NCI-H460 (cell line): ENCODE measurements around the gene CNGB1. TPM values are rescaled to one million over a fixed set of nuclear protein-coding genes. Genes with fewer than 3 reads are reported as not detected.
A peak's percentile ranks its signal among the peaks of the same experiment; 100 is the strongest.
"Not testable (repeated sequence)": the region's sequence is repeated elsewhere in the genome, so short reads cannot be mapped to it uniquely, and the experiment has no call there.

ENCODE experiments used
- DNase-seq: peaks from one replicate; pipeline ENCODE4 v3.0.0-alpha.2; 2016; ENCODE audit warnings: low read depth; ENCODE audit errors: extremely low read depth
- polyA plus RNA-seq: library from polyadenylated mRNA; depleted of rRNA; stranded (reverse); fragments of >200 nt; gene quantifications from 2 replicates; pipeline ENCODE4 v1.2.3, GENCODE V29; 2014; cell fraction: nucleus; rRNA removed
- total RNA-seq: library from RNA; depleted of rRNA; stranded (reverse); fragments of >200 nt; shearing (Covaris generic); gene quantifications from 2 replicates; pipeline ENCODE4 v1.2.3, GENCODE V29; 2014; rRNA removed

Gene CNGB1
- not detected in 2 replicates for total RNA-seq
- polyA plus RNA-seq, result not detected in 2 replicates

DNA sequence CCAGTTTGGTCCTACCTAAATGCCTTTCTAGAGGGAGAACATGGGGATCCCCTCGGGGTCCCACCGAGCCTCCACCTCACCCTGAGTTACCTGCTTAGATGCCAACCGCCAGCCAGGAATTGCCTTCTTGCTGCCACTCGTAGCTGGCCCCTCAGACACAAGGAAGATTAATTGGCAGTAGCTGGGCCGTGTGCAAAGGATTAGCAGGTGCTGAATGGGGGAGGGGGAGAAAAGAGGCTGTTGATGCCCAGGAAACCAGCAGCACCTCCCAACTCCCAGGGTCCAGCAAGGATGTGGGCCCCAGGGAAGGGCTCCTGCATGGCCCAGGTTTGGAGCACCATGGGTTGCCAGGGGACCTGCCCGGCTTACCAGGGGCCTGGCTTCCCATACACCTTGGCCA is at the start of gene CNGB1:
TSS of gene CNGB1 (minus strand) at position 159 of the 400 bp plus-strand sequence. CDS start 3,842 bp downstream, outside the sequence.
- no peak for DNase-seq

GRCh38 chr16:58019866-58020538 is 49.1 kb upstream of the CNGB1 start:
- DNase-seq, result no peak

GRCh38 chr16:58018803-58019202 is 47.9 kb upstream of the CNGB1 start:
- no peak for DNase-seq

DNA sequence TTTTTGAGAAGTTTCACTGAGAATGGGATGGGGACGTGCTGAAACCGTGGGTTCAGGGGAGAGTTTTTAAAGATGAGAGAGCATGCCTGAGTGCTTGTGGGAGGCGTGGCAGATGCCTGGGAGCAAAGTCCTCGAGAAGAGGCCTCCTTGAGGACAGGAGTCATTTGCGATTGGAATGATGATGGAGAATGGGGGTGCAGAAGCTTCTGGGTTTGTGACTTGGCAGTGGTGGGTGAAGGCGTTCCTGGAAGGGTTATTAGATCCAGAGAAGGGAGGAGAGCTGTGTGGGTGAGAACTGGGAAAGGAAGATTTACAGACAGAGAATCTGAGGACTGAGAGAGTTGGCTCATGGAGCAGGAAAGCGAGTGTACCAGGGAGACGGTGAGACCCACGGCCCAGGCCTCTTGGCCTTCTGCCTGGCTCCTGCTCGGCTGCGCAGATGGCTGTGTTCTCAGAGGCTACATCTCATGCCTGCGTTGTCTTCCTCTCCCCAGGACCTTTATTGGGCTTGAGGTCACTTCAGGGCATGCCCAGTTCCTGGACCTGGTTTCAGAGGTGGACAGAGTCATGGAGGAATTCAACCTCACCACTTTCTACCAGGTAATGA is 46.0 kb upstream of the CNGB1 start:
- no peak for DNase-seq

DNA sequence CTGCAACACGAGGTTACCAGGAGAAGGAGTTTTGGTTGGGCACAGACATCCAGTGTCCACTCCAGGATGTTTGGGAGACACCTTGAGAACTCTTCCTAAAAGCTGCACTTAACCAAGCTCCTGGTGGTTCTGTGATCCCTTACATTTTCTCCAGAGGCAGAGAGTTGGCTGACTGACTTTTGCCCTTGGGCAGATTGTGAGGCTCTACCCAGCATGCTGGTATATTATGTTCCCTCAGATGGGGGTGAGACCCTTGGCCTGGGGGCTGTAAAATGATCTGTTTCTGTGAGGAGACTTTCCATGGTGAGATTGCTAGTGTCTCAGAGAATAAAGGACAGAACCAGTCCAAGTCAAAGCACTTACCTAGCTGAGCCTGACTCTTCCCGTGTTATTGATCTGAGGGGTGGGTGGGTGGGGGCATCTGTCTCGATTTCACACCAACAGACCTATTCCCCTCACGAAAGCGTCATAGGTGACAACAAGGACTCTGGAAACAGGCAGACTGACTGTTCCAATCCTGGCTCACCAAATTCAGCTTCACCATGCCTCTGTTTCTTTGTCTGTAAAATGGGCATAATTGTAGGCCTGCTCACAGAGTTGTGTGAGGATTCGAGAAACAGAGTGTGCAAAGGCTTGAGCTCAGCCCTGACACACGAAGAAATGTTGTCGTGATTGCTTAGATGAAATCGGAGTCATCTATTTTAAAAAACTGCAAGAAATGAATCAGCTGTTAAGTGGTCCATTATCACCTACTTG is 42.5 kb upstream of the CNGB1 start:
- DNase-seq, result no peak

DNA sequence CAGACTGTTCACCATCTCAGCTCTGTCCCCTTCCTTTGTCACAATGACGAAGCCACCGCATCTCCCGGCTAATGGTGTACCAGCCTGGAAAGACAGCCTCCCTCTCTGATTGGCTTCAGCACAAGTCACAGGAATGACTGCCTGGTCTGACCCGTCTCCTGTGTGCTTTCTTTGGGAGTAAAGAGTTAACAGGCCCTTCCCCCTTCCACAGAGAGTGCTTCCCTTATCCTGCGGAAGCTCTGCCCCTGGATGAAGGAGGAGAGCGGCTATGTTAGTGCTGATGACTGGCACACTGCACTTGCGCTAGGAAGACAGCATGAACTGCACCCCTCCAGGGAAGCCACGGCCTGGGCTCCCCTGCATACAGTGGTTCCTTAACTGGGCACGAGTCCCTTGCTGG is 41.6 kb upstream of the CNGB1 start:
- no peak for DNase-seq

DNA sequence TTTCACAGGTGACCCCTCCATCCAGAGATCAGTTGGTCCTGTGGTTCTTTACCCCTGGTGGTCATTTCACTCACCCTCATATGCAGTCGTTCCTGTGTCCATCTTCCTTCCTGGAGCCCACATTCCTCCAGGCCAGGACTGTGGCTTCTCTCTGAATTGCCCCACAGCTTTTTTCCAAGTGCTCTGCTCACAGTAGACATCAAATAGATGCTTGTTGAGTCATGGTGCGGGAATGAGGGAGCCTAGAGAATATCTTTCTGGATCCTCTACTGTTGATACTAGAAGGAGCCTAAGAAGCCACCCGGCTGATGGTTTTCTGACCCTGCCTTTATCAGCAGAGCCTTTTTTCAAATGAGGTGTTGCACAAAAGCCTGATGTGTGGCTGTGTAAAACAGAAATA is 40.7 kb upstream of the CNGB1 start:
- no peak for DNase-seq

DNA sequence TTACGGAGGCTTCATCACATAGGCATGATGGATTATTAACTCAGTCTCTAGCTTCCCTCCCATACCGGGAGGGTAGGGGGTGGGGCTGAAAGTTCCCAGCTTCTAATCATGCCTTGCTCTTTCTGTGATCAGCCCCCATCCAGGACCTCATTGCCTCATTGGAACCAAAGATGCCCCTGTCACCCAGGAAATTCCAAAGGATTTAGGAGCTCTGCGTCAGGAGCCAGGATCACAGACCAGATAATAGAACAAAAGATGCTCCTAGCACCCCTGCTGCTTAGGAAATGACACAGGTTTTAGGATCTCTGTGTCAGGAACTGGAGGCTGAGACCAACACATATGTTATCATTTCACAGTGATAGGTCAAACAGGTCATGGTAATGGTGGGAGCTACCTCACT is 40.0 kb upstream of the CNGB1 start:
- no peak for DNase-seq

DNA sequence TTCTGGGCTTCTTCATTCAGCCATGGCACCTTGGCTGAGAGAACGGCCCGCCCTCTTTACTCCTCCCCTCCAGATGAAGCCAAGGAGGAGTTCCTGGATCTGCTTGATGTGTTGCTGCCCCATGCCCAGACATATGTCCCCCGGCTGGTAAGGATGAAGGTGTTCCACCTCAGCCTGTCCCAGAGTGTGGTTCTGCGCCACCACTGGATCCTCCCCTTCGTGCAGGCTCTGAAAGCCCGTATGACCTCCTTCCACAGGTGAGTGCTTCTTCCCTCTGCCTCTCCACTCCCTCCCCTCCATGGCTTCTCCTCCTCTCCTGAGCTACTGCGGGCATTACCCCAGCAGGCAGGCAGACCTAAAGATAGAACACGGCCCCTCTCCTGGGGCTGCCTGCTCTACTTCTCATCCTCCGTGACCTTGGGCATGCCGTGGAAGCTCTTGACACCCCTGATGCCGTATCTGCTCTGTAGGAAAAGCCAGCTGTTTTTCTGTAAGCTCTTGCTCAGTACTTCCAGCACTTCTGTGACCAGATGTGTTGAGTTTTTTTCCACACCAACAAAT is 39.0 kb upstream of the CNGB1 start:
- no peak for DNase-seq

DNA sequence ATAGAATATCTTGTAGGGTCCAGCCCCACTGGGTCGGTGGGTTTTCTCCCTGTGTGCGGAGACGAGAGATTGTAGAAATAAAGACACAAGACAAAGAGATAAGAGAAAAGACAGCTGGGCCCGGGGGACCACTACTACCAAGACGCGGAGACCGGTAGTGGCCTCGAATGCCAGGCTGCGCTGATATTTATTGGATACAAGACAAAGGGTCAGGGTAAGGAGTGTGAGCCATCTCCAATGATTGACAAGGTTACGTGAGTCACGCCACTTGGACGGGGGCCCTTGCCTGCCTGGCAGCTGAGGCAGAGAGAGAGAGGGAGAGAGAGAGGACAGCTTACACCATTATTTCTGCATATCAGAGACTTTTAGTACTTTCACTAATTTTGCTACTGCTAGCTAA is 33.8 kb upstream of the CNGB1 start:
- not testable (repeated sequence) for DNase-seq

DNA sequence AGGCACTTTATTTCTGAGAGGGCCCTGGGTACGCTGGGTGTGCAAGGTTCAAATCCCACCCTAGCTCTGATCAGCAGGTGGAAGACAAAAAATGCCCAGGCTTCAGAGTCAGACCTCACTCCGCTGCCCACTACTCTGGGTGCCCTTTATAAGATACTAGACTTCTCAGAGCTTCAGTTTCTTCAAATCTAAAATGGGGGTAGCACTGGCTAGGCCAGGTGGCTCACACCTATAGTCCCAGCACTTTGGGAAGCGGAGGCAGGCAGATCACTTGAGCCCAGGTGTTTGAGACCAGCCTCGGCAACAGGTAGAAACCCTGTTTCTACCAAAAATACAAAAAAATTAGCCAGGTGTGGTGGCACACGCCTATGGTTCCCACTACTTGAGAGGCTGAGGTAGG is 32.0 kb upstream of the CNGB1 start:
- no peak for DNase-seq

DNA sequence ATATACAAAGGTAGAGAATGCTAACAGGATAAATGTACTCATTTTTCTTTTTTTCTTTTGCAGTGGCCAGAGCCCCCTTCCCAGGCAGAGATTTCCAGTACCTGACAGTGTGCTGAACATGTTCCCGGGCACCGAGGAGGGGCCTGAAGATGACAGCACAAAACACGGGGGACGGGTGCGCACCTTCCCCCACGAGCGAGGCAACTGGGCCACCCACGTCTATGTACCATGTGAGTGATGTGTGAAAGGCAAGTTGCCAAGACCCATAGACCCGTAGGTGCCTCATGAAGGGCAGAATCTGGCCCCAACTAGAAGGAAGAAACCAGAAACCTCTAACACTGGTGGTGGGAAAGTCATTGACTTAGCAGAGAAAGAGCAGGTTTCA is 31.5 kb upstream of the CNGB1 start:
- no peak for DNase-seq

- DNase-seq, result no peak
These were observed 31.0 kb upstream of the CNGB1 start for GRCh38 chr16:58001781-58002415.

- peak; percentile 82 for DNase-seq
These were observed 30.1 kb upstream of the CNGB1 start, which contains the start of gene USB1 for GRCh38 chr16:58000706-58001676. Gene USB1, plus strand, starts transcription at chr16:58001407. Its CDS starts 77 bp downstream, at chr16:58001484.

GRCh38 chr16:57999971-58000705 is 29.2 kb upstream of the CNGB1 start, which contains the start of gene ZNF319:
Gene ZNF319, minus strand, starts transcription at chr16:58000672. Its CDS starts 2,407 bp downstream, at chr16:57998265.
- DNase-seq, result no peak

- DNase-seq, result no peak
These were observed 28.5 kb upstream of the CNGB1 start for GRCh38 chr16:57999366-57999970.

DNA sequence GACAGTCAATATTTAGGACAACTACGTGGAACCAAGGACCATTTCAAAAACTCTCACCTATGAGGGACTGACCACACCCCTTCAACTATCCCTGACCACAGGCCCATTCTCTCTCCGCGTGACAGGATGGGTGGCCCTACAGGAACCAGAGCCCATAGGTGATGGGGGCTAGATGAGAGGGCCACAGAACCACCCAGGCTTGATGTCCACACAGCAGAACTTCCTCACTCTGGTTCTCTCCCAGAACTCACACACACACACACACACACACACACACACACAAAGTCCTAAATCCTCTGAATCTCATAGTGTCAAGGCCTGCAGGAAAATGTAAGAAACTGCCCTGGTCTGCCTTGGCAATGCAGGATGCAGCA is 28.1 kb upstream of the CNGB1 start:
- DNase-seq, result no peak

- no peak for DNase-seq
These were observed 27.6 kb upstream of the CNGB1 start for GRCh38 chr16:57998486-57998885.
